HCEC 1CT (cell line): ENCODE results near the gene SFMBT2.
"Not testable (repeated sequence)": the region's sequence is repeated elsewhere in the genome, so short reads cannot be mapped to it uniquely, and the experiment has no call there.

Source experiments
- DNase-seq: peaks from one replicate; pipeline ENCODE4 v3.0.0-alpha.2; 2017

SFMBT2 gene

DNA sequence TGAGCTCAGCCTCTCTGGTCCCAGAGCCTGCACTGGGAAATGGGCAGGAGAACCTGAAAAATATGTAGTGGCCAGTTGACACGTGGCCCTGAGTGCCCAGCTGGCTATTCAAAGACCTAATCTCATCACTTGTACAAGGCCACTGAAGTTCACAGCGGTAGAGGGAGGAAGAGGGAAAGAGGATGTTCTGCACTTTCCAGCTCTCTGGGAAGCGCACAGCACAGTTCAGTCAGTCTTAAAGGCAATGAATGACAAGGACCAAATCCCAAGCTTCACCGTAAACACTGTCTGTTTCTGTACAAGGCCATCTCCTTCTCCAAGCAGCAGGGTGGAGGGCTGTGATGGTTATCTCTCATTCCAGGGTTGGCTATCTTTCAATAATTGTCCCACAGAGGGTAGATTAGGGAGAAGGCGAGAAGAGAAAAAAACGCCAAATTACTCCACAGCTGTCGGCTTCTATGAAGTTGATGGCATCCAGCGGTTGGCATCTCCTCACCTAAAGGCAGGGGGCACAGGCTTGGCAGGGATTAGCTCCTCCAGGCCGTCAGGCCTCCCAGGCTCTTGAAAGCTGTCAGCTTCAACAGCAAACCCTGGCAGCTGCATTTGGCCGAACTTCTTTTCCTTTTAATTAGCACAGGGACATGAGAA lies 10.6 kb downstream of the SFMBT2 start:
- no peak for DNase-seq

- no peak for DNase-seq
Measured at GRCh38 chr10:7399533-7399932, 11.3 kb downstream of the SFMBT2 start.

GRCh38 chr10:7397049-7398035 lies 13.5 kb downstream of the SFMBT2 start:
- DNase-seq, result no peak

DNA sequence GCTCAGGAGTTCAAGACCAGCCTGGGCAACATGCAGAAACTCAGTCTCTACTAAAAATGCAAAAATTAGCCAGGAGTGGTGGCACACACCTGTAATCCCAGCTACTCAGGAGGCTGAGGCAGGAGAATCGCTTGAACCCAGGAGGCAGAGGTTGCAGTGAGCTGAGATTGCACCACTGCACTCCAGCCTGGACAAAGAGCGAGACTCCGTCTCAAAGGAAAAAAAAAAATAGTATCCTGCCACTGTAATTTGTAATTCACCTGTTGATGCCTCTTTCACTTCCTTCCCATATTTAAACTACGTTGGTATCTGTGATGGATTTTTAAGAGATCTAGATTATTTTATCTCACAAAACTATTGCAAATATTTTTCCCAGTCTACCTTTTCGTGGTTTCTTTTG lies 18.5 kb downstream of the SFMBT2 start:
- not testable (repeated sequence) for DNase-seq

GRCh38 chr10:7391748-7392147 lies 19.1 kb downstream of the SFMBT2 start:
- no peak for DNase-seq

DNA sequence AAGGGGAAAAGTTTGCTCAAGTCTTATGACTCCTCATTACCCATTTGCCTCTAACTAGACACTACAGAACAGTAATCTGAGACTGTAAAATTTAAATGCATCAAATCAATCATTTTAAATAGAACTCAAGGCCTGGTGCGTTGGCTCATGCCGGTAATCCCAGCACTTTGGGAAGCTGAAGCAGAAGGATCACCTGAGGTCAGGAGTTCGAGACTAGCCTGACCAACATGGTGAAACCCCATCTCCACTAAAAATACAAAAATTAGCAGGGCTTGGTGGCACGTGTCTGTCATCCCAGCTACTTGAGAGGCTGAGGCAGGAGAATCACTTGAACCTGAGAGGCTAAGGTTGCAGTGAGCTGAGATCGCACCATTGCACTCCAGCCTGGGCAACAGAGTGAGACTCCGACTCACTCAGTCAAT lies 20.1 kb downstream of the SFMBT2 start:
- not testable (repeated sequence) for DNase-seq

DNA sequence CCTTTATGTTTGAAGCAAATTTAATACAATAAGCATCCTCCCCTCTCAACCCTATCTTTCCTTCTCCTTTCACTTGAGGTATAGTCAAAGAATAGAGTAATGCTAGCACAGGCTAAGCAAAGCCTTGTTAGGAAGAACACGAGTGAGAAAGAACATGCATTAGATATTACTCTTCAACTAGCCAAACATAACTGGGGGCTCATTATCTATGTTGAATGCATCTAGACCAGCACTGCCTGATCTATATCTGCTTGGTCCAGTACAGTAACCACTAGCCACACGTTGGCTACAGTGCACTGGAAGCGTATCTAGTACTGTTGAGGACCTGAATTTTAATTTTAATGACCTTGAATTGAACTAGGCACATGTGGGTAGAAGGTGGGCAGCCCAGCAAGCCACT lies 21.0 kb downstream of the SFMBT2 start:
- no peak for DNase-seq

DNA sequence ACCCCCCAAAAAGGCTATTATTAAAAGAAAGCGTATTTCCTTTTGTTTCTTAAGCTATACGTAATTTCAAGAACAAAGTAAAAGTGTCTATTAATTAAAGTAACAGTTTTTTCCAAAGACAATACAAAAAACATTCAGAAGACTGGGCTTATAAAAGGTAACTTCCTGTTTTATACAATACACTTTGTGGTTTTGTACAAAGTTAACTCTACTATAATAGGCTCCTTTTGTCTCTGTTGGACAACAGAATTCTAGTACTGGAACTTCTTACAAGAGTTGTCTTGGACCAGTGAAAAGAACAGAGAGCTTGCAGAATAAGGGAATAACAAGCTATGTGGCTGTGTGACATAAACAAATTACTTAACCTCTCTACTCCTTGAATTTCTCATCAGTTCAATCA lies 21.5 kb downstream of the SFMBT2 start:
- DNase-seq, result no peak

DNA sequence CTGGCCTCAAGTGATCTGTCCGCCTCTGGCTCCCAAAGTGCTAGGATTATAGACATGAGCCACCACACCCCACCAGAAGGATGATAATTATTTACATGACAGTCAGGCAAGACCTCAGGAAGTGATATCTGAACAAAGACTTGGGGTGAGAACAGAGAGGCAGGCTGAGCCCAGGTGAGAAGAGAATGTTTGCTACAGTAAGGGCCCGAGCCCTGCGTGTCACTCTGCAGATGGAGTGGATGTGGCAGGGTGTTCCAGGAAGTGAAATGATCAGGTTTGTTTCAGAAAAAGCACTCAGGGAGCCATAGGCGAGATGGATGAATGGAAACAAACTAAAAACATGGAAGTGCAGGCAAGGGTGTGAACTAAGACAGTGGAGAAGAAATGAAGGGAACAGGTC lies 22.2 kb downstream of the SFMBT2 start:
- DNase-seq, result no peak

DNA sequence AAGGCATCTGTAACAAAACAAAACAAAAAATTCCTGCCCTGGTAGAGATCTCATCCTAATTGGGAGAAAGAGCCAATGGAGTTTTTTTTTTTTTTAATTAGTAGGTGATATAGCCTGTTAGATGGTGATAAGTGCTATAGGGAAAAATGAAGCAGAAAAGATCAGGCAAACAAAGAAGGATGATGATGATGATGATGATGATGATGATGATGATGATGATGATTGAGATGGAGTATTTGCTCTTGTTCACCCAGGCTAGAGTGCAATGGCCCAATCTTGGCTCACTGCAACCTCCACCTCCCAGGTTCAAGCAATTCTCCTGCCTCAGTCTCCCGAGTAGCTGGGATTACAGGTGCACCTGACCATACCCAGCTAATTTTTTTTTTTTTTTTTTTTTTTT lies 22.7 kb downstream of the SFMBT2 start:
- DNase-seq, result not testable (repeated sequence)

GRCh38 chr10:7385114-7385513 lies 25.7 kb downstream of the SFMBT2 start:
- DNase-seq, result no peak

DNA sequence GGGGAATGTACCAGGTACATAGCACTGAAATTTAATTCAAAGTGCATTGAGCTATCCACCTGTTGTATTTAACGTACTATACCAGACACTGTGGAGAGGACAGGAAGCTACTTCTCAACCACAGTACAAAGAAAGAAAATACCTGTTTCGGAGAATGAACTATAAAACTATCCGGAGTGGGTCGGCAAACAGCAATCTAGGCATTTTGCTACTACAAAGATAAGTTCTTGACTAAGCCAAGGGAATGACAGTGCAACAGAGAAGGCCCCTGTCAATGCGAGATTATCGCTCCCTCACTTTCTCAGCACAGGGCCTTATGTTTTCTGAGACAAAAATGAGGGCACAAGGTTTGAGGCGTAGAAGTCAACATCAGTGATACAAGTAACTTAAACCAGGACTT lies 27.4 kb downstream of the SFMBT2 start:
- DNase-seq, result no peak

- no peak for DNase-seq
Measured at GRCh38 chr10:7380704-7381241, 30.1 kb downstream of the SFMBT2 start.

DNA sequence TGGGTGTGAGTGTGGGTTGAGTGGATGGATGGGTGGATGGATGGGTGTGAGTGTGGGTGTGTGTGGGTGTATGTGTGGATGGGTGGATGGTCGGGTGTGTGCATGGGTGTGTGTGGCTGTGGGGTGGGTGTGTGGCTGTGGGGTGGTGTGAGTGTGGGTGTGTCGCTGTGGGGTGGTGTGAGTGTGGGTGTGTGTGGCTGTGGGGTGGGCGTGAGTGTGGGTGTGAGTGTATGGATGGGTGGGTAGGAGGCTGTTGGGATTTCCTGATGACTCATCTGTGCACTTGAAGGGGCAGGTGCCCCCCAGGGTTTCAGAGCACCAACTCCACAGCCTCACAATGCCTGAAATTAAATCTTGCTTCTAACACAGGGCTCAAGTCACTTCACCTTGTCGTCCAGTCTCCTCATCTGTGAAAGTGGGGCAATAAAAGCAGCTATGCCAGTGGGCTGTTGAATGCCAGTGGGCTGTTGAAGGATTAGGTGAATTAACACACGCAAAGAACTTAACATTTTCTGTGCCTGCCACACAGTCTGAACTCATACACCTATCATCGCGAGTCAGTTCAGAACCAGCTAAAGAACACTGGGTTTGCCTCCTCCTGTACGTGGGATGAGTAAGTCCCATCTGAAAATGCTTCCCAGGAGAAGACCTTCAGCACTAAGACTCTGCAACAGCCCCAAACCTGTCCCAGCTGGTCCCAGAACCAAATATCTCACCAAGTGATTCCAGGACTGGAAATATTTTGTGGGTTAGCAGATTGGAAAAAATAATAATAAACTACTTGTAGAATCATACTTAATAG lies 32.0 kb downstream of the SFMBT2 start:
- no peak for DNase-seq

- DNase-seq, result no peak
Measured at GRCh38 chr10:7377614-7378248, 33.1 kb downstream of the SFMBT2 start.

DNA sequence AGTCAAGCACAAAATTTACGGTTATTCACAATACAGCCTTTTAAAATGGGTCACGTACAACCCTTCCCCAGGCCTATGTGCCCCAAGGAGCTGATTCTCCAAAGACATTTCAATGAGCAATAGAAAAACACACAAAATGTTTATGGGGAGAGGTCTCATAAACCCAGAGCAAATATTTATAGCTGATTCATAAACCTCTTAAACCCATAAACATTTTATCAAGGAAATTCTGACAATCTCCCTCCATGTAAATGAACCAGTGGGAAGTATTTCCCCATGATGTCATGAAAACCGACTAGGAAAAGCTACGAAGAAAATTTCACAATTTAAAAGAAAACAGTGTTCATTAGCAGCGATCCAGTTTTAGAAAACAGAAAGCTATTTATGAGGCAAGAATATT lies 36.0 kb downstream of the SFMBT2 start:
- no peak for DNase-seq

GRCh38 chr10:7373039-7373438 lies 37.8 kb downstream of the SFMBT2 start:
- DNase-seq, result no peak

GRCh38 chr10:7372504-7372903 lies 38.3 kb downstream of the SFMBT2 start:
- no peak for DNase-seq

DNA sequence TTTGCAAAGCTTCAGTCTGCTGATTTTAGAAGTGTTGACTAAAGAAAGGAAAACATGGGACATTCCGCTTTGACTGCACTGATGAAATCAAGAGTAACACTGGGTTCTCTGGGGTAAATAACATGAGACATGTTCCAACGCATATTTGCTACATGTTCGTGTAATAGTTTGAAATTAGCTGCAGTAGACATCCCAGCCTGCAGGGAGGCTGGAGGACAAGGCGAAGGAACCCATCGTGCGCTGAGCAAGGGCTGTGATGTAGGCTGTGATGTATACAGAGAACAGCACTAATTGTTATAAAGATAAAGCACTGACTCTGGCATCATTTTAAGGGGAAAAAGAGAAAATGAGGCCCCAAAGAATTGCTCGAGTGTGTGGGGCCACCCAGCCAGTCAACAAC lies 40.3 kb downstream of the SFMBT2 start:
- DNase-seq, result no peak

DNA sequence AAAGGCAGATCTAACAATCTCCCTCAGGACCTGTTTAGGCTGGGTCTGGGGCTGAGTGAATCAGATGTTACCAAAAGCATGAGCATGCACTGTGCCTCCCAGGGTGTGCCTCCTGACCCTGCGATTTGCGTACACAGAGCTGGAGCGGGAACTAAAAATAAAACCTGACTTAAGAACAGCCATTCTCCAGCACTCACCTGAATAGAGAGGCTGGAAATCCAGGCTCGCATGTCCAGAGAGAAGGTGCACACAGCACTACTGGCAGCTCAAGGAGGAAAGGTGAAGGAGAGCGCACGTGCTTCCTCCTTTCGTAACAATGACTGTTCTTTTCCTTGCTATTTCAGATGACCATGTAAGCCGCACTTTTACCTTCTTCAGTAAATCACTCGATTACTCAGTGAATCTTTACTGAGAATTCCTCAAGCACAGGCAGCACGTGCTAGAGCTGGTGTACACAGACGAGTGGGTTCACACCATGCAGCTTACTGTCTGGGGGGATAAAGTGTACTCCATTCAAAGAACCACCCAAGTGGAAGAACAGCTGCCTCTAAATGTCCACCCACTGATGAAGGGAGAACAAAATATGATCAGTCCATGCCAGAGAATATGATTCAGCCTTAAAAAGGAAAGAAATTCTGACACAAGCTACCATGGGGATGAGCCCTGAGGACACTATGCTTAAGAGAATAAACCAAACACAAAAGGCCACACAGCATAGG lies 45.6 kb downstream of the SFMBT2 start:
- DNase-seq, result no peak

GRCh38 chr10:7364474-7364873 lies 46.4 kb downstream of the SFMBT2 start:
- no peak for DNase-seq

DNA sequence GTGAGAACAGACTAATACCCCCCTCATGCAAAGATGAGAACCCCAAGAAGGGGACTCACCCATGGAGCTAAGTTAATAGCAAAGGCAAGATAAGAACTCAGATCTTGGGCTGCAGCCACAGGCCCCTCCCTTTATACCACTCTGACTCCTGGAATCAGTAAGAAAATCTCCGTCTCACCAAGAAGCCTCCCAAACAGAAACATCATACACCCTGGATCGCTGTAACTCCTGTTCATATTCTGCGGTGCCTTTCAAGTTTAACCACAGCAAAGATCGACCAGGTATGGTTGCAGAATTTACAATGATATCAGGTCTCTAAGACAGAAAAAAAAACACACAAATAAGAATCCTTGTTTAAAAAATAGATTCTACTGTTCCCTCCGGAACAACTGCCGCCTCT lies 47.1 kb downstream of the SFMBT2 start:
- DNase-seq, result no peak
